Retinal pigment epithelial cell (primary cell): ENCODE data around the gene IDE.
"Not testable (repeated sequence)": the region's sequence is repeated elsewhere in the genome, so short reads cannot be mapped to it uniquely, and the experiment has no call there.

Experiments
- DNase-seq: peaks from one replicate; pipeline ENCODE4 v3.0.0-alpha.2; 2010; ENCODE audit warnings: low read depth
- H3K4me3 ChIP-seq: 2 replicates; pipeline ENCODE4 v1.5.1; 2011; ENCODE audit warnings: mild to moderate bottlenecking, low read length, control low read depth, moderate library complexity
- TF ChIP-seq, protein P1 (sequence below): conservative IDR thresholded peaks from 2 replicates; pipeline ENCODE4 v1.5.1; 2011; ENCODE audit warnings: low read depth, low read length, control low read depth, inconsistent platforms

The IDE gene

DNA sequence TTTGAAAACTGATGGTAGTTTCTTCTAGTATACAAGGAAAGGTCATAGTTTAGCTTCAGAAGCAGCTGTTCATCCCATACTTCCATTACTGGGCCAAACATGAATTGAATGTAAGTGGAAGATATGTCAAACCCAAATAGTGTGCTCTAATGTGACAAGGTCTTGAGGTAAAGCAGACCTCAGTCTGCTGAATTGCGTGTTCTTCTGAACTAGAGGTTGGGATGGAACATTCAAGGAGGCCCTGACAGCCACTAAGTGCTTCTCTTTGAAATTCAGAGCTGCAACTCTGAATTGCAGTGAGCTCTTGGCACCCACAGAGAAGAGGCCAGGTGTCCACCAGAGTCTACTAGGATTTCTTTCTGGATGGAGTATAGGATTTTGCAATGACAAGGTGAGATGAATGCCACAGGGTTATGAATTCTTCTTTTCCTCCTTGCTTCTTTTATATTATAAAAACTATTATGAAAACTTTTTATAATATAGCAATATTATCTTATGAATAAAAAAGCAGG, 98.5 kb downstream of the IDE start:
- TF ChIP-seq, protein P1, sequence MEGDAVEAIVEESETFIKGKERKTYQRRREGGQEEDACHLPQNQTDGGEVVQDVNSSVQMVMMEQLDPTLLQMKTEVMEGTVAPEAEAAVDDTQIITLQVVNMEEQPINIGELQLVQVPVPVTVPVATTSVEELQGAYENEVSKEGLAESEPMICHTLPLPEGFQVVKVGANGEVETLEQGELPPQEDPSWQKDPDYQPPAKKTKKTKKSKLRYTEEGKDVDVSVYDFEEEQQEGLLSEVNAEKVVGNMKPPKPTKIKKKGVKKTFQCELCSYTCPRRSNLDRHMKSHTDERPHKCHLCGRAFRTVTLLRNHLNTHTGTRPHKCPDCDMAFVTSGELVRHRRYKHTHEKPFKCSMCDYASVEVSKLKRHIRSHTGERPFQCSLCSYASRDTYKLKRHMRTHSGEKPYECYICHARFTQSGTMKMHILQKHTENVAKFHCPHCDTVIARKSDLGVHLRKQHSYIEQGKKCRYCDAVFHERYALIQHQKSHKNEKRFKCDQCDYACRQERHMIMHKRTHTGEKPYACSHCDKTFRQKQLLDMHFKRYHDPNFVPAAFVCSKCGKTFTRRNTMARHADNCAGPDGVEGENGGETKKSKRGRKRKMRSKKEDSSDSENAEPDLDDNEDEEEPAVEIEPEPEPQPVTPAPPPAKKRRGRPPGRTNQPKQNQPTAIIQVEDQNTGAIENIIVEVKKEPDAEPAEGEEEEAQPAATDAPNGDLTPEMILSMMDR = no peak
- H3K4me3 ChIP-seq = no peak overlapping the region

DNA sequence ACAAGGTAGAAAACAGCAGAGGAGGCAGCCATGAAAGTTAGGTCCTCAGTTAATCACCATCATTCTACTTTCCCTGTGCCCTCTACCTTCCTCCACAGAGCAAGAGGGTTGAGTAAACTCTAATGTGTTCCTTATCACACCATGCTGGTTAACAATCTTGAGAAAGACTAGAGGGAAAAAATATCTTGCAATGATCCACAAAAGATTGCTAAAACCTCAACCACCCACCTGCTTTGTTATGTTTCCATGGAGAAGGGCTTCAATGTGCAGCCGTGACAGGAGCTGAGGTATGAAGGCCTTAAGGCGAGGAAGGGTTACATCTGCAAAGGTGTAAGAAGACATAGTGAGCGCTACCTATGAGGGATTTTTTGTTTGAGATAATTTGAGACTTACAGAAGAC, 103.9 kb downstream of the IDE start:
- DNase-seq = no peak
- H3K4me3 ChIP-seq = no peak overlapping the region
- TF ChIP-seq, protein P1 = no peak

More for the DNA sequence above, 98.5 kb downstream of the IDE start:
- no peak for DNase-seq

DNA sequence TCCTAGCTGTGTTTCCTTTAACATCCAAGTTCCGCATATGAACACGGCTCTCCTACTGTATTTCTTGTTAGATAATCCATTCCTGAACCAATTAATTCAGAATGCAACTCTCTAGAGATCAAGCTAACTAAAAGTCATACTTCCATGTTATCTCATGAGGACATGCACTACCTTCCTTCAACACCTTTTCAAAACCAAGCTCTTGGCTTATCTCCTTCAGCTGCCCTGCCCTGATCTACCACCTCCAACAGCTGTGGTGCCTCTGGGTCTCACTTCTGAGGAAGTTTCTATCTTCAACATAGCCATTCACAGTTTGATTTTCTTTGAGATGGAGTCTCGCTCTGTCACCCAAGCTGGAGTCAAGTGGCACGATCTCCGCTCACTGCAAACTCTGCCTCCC, 109.5 kb downstream of the IDE start:
- TF ChIP-seq, protein P1 = no peak
- H3K4me3 ChIP-seq = no peak overlapping the region
- DNase-seq = no peak

DNA sequence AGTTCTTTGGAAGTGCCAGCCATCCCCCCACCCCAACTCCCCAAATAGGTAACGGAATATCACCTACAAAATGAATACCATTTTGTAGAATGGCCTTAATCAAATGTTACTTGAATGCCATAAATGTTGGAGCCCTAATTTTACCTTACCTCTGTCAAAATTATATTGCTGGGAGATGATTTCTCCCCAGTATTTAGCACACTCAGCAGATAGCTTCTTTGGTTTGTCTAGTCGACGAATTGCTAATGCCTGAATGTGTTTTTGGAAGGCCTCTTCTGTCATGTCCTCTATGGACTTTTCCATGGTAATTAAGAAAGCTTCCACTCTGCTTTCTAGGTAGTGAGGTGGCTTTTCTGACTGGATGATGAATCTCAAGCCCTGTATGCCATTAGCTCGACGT, 110.3 kb downstream of the IDE start:
- no peak overlapping the region for H3K4me3 ChIP-seq
- DNase-seq = no peak
- TF ChIP-seq, protein P1 = no peak

DNA sequence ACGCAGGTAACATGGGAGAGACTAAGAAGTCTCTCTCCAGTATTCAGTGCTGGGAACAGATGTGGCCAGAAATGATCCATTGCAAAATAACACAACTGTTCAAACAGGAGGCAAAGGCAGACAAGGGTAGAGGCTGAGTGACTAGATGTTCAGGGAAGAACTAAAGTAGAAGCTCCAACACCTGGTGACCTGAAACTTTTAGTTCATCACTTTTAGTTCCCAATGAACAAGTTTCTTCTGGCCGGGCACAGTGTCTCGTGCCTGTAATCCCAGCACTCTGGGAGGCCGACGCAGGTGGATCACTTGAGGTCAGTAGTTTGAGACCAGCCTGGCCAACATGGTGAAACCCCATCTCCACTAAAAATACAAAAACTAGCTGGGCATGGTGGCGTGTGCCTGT, 118.9 kb downstream of the IDE start:
- DNase-seq, H3K4me3 ChIP-seq: not testable (repeated sequence)

DNA sequence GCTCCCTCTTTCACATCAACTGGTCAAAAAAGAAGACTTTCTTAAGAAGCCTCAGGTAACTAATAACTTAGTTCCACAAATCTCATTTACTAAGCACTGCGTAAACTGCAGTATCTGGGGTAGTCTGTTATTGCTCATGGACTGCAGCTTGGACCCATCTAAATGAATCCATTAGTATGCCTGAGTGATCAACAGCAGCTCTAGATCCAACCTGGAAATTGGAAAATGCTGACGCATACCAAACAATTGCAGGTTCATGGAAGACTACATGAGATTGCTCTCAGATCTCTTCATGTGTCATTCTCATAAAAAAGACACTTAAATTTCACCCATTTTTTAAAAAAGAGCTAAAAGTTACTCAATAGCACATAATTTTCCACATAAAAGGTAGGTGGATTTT, 121.6 kb downstream of the IDE start:
- TF ChIP-seq, protein P1 = no peak
- no peak for DNase-seq
- no peak overlapping the region for H3K4me3 ChIP-seq

DNA sequence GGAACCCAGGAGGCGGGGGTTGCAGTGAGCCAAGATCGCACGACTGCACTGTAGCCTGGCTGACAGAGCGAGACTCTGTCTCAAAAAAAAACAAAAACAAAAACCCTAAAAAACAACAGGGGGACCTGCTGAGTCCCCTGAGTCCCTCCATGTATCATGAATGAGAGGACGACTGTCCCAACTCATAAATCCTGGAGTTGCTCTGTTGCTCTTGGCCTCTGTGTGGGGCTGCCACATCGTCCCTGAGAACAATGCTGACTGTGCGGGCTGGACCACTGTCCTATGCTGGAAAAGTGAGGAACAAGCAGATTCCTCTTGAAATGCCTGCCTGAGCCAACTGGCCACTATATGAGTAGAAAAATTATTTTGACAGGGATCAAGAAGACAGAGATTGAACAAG, 122.5 kb downstream of the IDE start:
- TF ChIP-seq, protein P1 = no peak
- H3K4me3 ChIP-seq = no peak overlapping the region
- DNase-seq = no peak

DNA sequence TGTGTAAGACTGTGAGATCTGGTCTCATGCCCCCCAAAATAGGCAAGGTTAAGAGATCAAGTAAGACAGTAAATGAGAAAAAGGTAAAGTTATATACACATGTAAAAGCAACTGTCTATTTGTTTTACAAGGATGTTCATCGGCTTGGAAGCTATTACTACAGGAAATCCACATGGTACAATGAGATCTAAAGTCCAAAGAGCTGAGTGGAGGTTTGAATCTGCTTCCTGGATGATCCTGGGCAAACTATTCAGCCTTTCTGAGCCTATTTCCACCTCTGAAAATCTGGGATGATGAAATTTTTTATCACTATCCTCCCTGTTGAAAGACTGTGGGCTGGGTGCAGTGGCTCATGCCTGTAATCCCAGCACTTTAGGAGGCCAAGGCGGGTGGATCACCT, 123.0 kb downstream of the IDE start:
- no peak for DNase-seq
- TF ChIP-seq, protein P1 = no peak
- no peak overlapping the region for H3K4me3 ChIP-seq
